ENCODE results near the gene CDKN3.

The CDKN3 gene, protein sequence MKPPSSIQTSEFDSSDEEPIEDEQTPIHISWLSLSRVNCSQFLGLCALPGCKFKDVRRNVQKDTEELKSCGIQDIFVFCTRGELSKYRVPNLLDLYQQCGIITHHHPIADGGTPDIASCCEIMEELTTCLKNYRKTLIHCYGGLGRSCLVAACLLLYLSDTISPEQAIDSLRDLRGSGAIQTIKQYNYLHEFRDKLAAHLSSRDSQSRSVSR

DNA sequence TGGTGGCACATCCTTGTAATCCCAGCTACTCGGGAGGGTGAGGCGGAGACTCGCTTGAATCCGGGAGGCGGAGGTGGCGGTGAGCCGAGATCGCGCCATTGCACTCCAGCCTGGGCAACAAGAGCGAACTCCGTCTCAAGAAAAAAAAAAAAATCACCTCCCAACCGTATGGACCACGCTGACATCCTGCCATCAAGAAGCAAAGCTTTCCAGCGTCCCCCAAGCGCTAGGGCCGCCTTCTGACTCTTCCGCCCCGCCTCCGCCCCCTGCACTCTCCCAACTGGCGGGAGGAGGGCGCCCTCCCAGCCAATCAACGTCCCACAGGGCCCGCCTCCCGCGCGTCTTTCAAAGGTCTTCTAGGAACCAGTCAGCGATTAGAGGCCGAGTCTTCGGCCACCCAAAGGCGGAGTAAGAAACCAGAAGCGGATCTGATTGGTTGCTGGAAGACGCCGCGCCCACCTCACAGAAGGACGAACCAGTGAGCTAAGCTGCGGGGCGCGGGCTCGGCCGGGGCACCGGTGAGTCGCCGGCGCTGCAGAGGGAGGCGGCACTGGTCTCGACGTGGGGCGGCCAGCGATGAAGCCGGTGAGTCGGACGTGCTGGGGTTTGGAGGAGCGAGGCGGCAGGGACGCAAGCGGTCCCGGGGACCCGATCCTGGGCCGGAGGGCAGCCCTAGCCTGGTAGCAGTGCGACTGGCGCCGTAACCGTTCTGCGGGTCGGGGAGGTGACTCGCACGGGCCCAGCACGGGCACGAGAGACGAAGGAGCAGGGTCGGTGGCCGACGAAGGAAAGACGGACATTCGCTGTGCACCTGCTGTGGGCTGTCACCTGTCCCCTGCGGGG lies at the start of gene CDKN3:
CDKN3 (plus strand) TSS at position 515 of the 843 bp plus-strand sequence; CDS start at position 577, 62 bp downstream.
- TF ChIP-seq POLR2A (IDR thresholded peaks at IDR 0.05; ENCODE audit: low read length) (peak; percentile 98), GATA1 (IDR thresholded peaks at IDR 0.05; ENCODE audit: low read depth, low read length) (no peak)
- peak; percentile 99 for DNase-seq

DNA sequence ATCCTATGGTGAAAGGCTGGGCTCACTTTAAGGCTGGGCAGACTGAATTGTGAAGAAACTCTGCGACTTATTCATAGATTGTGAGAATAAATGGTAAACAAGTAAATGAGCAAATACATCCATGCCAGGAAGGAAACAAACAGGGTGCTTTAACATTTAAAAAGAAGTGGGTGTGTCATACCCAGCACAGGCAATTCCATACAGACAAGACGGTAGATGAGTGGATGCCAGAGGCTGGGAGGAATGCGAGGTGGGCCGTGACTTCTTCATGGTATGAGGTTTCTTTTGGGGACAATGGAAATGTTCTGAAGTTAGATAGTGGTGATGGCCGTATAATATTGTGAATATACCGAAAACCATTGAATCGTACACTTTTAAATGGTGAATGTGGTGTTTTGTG lies 49.8 kb upstream of the CDKN3 start:
- no peak for TF ChIP-seq GATA1 (IDR thresholded peaks at IDR 0.05; ENCODE audit: low read depth, low read length)
- TF ChIP-seq POLR2A (IDR thresholded peaks at IDR 0.05; ENCODE audit: low read length): no peak
- DNase-seq: no peak

DNA sequence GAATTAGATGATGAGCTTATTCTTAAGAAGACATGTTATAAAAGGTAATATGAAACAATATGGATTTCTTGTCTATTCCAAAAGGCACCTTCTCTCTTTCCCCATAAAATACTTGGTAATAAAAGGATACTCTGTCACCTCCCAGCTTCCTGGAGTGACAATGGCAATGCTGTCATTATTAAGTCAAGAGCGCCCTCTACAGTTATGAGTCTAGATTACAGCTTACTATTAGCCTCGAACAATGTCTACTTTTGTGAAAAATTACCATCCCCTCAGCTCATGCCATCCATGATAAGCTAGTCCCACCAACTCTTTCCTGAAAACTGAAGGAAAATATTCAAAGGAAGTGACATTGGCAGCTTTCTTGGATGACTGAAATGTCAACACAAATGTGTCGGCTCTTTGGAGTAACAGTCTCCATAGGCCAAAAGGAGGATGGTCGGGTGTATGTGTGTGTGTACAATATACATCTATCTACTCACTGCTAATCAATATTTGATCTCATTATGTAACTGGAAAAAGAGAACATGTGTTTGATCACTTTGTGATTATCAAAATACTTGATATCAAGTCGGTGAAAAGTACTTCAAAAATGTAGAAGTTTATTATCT lies 48.7 kb upstream of the CDKN3 start:
- TF ChIP-seq POLR2A (IDR thresholded peaks at IDR 0.05; ENCODE audit: low read length) (no peak), GATA1 (IDR thresholded peaks at IDR 0.05; ENCODE audit: low read depth, low read length) (no peak)
- peak; percentile 34 to 65 for DNase-seq

DNA sequence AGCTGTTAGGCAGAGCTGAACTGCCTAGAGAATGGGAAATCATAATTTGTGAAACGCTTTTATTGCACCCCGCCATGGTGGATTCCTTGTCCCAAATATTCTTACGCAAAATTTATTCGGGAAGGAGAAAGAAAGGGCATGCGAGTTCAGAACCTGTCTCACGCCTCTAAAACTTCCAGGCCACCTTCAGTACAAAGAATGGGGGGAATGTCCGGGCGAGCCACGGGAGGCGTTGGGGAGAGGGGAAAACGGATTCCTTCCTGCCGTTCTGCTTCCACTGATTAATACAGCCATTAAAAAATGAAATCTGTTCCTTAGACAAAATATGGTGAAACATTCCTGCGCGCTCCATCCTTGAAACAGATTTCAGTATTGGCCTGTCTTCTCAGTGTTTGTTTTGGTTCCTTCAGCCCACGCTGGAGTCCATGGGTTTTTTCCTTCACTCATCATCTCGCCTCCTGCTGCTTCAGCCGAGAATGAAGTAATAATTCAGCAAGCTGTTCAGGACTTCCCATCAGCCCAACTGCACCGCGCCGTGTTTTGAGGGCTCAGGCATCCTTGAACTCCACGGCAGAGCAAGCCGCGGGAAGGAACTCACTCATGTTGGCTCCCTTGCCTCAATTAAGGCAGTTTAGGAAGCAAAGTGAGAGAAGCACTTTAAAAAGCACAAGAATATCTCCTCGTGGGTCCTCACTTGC lies 47.7 kb upstream of the CDKN3 start:
- TF ChIP-seq GATA1 (IDR thresholded peaks at IDR 0.05; ENCODE audit: low read depth, low read length) (no peak), POLR2A (IDR thresholded peaks at IDR 0.05; ENCODE audit: low read length) (no peak)
- no peak for DNase-seq

DNA sequence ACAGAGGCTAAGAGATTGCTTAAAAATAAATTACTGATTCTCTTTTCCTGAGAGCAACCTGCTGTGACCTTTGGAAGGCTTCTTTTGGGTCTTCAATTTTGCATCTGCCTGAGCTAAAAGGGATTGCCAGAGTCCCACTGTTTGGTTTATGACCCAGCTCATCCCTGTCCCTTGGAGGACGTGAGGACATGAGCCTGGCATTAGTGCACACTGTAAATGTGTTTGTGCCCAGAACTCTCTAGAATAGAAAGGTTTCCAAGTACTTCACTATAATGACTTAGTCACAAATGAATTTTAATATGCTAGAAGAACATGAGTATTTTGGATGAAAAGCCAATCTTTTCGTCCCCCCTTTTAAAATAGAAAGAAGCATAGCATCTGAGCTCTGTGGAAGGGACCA lies 47.1 kb upstream of the CDKN3 start:
- TF ChIP-seq POLR2A (IDR thresholded peaks at IDR 0.05; ENCODE audit: low read length): no peak
- TF ChIP-seq GATA1 (IDR thresholded peaks at IDR 0.05; ENCODE audit: low read depth, low read length): no peak
- no peak for DNase-seq

DNA sequence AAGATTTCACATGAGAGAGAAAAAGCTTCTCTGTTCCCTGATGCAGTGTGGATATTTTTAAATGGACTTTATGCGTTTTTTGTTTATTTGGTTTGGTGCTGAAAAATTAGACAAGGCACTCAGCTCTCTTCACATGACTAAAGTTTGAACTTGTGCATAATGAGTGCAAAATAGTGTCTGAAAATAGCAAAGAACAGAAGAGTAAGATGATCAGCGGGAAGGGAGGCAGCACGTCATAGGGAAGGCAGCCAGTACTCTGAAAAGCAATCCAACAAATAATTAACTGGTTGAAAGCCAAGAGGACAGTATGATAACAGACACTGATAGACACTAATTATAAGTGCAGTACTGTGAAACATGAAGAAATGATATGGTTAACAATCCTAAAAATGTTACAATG lies 46.6 kb upstream of the CDKN3 start:
- no peak for DNase-seq
- TF ChIP-seq POLR2A (IDR thresholded peaks at IDR 0.05; ENCODE audit: low read length): no peak
- TF ChIP-seq GATA1 (IDR thresholded peaks at IDR 0.05; ENCODE audit: low read depth, low read length): no peak

DNA sequence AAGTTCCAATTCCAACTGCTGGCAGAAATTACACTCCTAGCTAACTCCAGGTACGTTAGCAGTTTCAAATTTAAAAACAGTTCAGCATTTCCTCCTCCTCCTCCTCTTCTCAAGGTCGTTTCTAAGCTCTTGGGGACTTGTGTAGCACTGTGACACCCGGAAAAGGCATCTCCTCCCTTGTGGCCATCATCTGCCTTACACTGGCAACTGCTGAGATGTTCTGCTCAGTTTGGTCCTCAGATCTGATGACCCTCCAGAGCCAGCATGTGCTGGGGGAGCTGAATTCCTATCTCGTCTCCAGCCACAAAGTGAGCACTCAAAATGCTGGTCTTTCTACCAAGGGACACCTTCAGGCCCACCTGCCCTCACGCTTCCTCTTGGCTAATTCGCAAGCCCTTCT lies 43.5 kb upstream of the CDKN3 start:
- TF ChIP-seq GATA1 (IDR thresholded peaks at IDR 0.05; ENCODE audit: low read depth, low read length) (no peak), POLR2A (IDR thresholded peaks at IDR 0.05; ENCODE audit: low read length) (no peak)
- DNase-seq: no peak

DNA sequence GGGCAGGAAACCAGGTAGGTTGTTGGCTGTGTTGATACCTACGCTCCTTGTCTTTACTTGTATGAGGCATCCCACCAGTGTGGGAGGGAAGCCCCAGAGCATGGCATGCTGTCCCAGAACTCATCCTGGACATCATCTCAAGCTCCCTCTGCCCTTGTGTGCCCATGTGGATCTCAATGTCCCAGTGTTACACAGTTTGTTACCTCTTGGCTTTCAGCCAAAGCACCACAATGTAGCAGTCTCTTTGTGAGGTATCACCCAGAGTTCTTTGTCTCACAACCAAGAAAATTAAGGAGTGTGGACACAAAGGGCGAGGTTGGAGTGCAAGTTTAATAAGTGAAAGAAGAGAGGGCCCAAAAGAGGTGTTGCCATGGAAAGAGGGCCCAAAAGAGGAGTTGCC lies 43.1 kb upstream of the CDKN3 start:
- TF ChIP-seq POLR2A (IDR thresholded peaks at IDR 0.05; ENCODE audit: low read length) (no peak), GATA1 (IDR thresholded peaks at IDR 0.05; ENCODE audit: low read depth, low read length) (no peak)
- no peak for DNase-seq

DNA sequence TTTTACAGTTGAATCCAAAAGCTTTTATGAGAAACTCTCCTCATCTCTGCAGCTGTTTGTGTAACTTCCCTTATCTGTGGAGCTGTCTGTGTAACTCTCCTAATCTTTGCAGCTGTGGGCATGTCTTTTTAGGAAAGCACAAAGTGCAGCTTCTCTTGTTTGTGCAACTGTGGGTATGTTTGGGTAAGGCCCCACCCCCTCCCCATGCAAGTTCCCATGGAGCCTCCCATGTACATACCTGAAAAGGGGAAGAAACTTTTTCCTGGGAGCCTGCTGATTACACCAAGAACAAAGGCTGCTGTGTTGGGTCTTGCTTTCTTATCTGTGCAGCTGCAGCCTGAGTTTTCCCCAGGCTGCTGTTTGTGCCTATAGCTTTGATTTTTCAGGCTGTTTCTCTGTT lies 42.7 kb upstream of the CDKN3 start:
- no peak for TF ChIP-seq GATA1 (IDR thresholded peaks at IDR 0.05; ENCODE audit: low read depth, low read length)
- no peak for TF ChIP-seq POLR2A (IDR thresholded peaks at IDR 0.05; ENCODE audit: low read length)
- no peak for DNase-seq

DNA sequence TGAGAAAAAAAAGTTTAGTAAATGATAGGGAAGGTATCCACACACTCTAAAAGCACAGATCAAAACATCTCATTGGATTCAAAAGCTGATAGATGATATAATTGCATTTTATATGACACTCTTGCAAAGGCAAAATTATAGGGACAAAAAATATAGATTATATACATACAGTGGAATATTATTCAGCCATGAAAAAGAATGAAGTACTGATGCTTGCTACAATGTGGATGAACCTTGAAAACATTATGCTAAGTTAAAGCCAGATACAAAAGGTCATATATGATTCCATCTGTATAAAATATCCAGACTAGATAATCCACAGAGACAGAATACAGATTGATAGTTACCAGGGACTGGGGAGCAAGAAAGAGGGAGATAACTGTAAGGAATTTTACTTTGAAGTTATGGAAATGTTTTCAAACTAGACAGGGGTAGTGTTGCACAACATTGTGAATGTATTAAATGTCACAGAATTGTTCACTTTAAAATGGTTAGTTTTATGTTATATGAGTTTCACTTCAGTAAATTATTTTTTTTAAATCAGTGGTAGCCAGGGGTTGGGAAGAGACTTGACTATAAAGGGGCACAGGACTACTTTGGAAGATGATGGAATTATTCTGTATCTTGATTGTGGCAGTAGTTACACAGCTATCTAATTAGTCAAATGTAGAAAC lies 41.7 kb upstream of the CDKN3 start:
- TF ChIP-seq POLR2A (IDR thresholded peaks at IDR 0.05; ENCODE audit: low read length): no peak
- TF ChIP-seq GATA1 (IDR thresholded peaks at IDR 0.05; ENCODE audit: low read depth, low read length): no peak
- no peak for DNase-seq

DNA sequence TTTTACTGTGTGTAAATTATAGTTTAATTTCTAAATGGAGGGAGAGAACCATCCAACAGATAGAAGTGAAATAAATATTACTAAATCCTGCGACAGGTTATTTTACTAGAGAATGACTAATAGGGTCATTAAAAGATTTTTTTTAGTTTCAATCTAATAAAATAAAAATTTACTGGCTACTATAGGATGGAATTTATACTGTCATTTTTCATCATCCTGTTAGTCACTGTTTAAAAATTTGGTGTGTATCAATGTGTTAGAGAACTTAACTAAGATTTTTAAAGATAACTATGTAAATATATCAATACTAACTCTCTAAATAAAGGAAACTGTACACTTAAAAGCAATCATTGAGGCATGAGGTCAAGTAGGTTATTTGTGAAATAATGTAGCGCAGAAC lies 41.1 kb upstream of the CDKN3 start:
- TF ChIP-seq POLR2A (IDR thresholded peaks at IDR 0.05; ENCODE audit: low read length) (no peak), GATA1 (IDR thresholded peaks at IDR 0.05; ENCODE audit: low read depth, low read length) (no peak)

DNA sequence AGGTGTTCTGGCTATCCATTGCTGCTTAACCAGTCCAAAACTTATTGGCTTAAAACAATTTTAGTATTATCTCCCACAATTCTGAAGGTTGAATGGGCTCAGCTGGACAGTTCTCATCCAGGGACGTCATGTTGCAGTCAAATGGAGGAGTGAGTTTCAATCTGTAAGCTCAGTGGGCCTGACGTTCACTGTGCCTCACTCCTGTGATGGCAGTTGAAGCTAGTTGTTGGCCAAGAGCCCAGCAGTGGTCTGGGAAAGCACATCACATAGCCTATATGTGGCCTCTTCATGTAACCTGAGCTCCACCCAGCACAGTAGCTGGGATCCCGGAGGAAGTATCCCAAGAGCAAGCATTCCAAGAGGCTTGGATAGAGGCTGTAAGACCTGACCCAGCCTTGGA lies 40.6 kb upstream of the CDKN3 start:
- DNase-seq: no peak
- TF ChIP-seq POLR2A (IDR thresholded peaks at IDR 0.05; ENCODE audit: low read length) (no peak), GATA1 (IDR thresholded peaks at IDR 0.05; ENCODE audit: low read depth, low read length) (no peak)

More for the DNA sequence above, 41.1 kb upstream of the CDKN3 start:
- no peak for DNase-seq

DNA sequence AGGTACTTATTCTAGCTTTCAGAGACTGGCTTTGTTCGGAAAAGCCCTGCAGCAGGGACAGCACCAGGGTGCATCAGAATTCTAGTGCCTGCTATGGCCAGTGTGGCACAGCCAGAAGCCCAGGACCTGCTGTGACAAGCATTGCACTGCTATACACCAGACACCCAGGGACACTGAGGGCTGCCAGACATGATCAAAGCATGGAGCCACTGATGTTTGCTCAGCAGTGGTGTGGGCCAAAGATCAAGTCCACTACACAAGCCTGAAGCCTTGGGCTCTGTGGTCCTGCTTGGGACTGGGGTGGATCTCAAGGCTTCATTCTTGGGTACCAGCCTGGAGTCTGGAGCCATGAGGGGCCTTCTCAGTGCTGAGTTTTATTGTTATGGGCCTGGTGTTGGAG lies 36.1 kb upstream of the CDKN3 start:
- no peak for DNase-seq
- TF ChIP-seq POLR2A (IDR thresholded peaks at IDR 0.05; ENCODE audit: low read length): no peak
- no peak for TF ChIP-seq GATA1 (IDR thresholded peaks at IDR 0.05; ENCODE audit: low read depth, low read length)
